Iris pigment epithelial cell (primary cell): ENCODE data around the gene HSD17B11.
"Not testable (repeated sequence)": the region's sequence is repeated elsewhere in the genome, so short reads cannot be mapped to it uniquely, and the experiment has no call there.

Experiments used
- DNase-seq: peaks from one replicate; pipeline ENCODE4 v3.0.0-alpha.2; 2011; ENCODE audit warnings: low read depth

HSD17B11 gene

DNA sequence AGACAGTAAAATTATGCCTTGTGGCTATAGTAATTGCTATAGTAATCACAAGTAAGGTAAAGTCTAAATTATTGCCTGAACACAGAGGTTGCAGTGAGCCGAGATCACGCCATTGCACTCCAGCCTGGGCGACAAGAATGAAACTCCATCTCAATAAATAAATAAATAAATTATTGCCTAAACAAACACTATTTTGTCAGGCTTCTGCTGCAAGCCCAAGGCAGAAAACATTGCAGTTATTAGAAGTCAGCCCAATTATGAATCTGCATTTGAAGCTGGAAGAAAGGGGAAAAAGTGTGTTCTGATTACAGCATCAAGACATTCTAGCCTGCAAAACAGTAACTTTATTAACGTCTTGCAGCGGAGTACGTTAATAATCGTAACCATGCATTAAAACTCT, 85.4 kb downstream of the HSD17B11 start:
- DNase-seq = no peak

GRCh38 chr4:87304745-87305432, 86.1 kb downstream of the HSD17B11 start:
- DNase-seq = peak; percentile 68

DNA sequence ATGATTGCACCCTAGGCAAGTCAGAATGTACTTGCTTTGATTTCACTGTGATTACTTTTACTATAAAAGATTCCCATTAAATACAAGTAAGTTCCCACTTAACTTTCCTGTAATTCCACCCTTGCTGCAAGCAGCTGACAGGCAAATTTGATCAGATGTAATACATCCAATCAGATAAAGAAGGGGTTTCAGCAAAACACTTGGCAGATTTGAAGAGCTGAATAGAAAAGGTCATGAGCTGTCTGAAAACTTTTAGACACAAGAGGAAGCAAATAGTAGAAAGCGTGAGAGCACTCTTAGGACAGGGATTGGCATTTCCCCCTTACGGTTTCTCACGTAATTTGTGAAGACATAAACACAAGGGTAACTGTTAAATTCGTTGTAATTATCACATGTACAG, 91.1 kb downstream of the HSD17B11 start:
- DNase-seq = no peak

DNA sequence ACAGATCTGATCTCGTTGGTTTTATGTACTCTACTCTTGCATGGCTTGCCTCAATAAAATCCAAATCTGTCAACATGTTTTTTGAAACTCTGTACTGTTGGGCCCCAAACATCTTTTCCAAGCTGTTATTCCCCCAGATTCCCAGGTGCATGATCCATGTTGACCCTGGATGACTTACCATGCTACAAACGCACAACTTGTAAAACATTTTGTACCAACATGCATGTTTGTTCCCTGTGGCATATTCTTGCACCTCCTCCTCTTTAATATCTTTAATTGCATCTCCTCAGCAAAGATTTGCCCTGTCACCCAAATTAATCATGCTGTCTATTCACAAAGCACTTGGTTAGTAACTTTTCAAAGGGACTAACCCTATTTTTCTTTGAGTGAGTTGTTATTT, 92.6 kb downstream of the HSD17B11 start:
- DNase-seq = no peak

DNA sequence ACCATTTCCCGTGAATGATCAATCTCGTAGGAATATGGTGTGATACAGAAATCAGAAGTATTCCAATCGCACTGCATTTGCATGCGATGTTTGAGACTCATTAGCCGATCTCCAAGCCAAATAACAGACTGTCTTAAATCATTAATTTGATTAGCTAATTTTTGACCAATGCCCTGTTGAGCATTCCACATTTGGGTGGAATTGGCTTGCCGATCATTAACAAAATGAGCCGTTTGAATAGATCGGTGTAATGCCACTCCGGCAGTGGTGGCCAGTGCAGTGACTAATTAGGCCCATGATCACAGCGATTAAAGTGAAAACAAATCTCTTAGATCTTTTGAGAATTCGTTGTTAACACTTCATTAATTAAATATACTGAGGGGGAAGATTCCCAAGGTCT, 96.1 kb downstream of the HSD17B11 start:
- not testable (repeated sequence) for DNase-seq

DNA sequence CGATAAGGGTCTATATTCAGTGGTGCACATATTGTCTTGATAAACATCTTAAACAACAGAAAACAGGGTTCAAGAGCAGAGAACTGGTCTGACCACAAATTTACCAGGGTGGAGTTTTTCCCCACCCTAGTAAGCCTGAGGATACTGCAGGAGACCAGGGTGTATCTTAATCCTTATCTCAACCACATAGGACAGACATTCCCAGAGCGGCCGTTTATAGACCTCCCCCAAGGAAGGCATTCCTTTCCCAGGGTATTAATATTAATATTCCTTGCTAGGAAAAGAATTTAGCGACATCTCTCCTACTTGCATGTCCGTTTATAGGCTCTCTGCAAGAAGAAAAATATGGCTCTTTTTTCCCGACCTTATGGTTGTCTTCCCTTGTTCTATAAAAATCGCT, 97.1 kb downstream of the HSD17B11 start:
- not testable (repeated sequence) for DNase-seq

DNA sequence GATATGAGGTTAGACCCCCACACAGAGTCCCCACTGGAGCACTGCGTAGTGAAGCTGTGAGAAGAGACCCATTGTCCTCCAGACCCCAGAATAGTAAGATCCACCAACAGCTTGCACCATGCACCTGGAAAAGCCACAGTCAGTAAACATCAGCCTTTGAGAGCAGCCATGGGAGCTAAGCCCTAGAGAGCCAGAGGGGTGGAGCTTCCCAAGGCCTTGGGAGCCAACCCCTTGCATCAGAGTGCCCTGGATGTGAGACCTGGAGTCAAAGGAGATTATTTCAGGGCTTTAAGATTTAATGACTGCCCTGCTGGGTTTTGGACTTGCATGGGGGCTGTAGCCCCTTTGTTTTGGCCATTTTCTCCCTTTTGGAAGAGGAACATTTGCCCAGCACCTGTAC, 104.0 kb downstream of the HSD17B11 start:
- no peak for DNase-seq
